GM23338 (cell line): ENCODE measurements around the gene C6orf136. TPM values are rescaled to one million over a fixed set of nuclear protein-coding genes. Genes with fewer than 3 reads are reported as not detected.

Experiments
- ATAC-seq: fragments of 200-7000 bp; cut with Tn5 transposase; 3 replicates; pipeline ENCODE4 v1.9.1; 2020
- DNase-seq: peaks from one replicate; pipeline ENCODE4 v3.0.0-alpha.2; 2015; ENCODE audit warnings: low spot score
- H2AFZ ChIP-seq: fragments of 200-600 bp; sonication (generic); 2 replicates; pipeline ENCODE4 v1.8.0; 2016; ENCODE audit warnings: antibody characterized with exemption, mild to moderate bottlenecking, moderate library complexity
- H3F3A ChIP-seq: fragments of 200-600 bp; sonication (generic); replicated peaks from 2 replicates; pipeline ENCODE4 v1.8.0; 2017; ENCODE audit warnings: antibody characterized with exemption, mixed run types, low read depth
- H3K27ac ChIP-seq: fragments of 200-600 bp; sonication (generic); 2 replicates; pipeline ENCODE4 v1.6.1; 2016; ENCODE audit warnings: low read depth
- H3K27me3 ChIP-seq: fragments of 200-600 bp; sonication (generic); 2 replicates; pipeline ENCODE4 v1.8.0; 2016; ENCODE audit warnings: mild to moderate bottlenecking, mixed run types, moderate library complexity; ENCODE audit not compliant: insufficient read depth
- H3K36me3 ChIP-seq: fragments of 200-600 bp; sonication (generic); 2 replicates; pipeline ENCODE4 v1.8.0; 2016; ENCODE audit warnings: mild to moderate bottlenecking; ENCODE audit not compliant: insufficient read depth
- H3K4me1 ChIP-seq: fragments of 200-600 bp; sonication (generic); 2 replicates; pipeline ENCODE4 v1.8.0; 2016; ENCODE audit warnings: mild to moderate bottlenecking, moderate library complexity; ENCODE audit not compliant: insufficient read depth
- H3K4me2 ChIP-seq: fragments of 200-600 bp; sonication (generic); 2 replicates; pipeline ENCODE4 v1.7.1; 2017; ENCODE audit warnings: mixed run types
- H3K4me3 ChIP-seq: fragments of 200-600 bp; sonication (generic); 2 replicates; pipeline ENCODE4 v1.6.1; 2016; ENCODE audit warnings: mixed run types
- H3K79me2 ChIP-seq: fragments of 200-600 bp; sonication (generic); replicated peaks from 2 replicates; pipeline ENCODE4 v1.8.0; 2017; ENCODE audit warnings: mild to moderate bottlenecking; ENCODE audit not compliant: insufficient read depth
- H3K9me2 ChIP-seq: fragments of 200-600 bp; sonication (generic); 2 replicates; pipeline ENCODE4 v1.8.0; 2017; ENCODE audit not compliant: insufficient read depth
- H4K20me1 ChIP-seq: fragments of 200-600 bp; sonication (generic); replicated peaks from 2 replicates; pipeline ENCODE4 v1.8.0; 2017; ENCODE audit warnings: mild to moderate bottlenecking; ENCODE audit not compliant: insufficient read depth
- H3K27ac Mint-ChIP-seq: 2 replicates; pipeline ENCODE4 v1.8.0; 2020; ENCODE audit warnings: inconsistent platforms, mild to moderate bottlenecking, moderate library complexity, mixed read lengths
- H3K27me3 Mint-ChIP-seq: 3 replicates; pipeline ENCODE4 v1.8.0; 2022; ENCODE audit warnings: low read depth, mild to moderate bottlenecking, moderate library complexity, mixed read lengths, inconsistent platforms; ENCODE audit not compliant: insufficient read depth, poor library complexity
- H3K36me3 Mint-ChIP-seq: 3 replicates; pipeline ENCODE4 v1.8.0; 2021; ENCODE audit warnings: low read depth, mild to moderate bottlenecking, inconsistent platforms, moderate library complexity, mixed read lengths
- H3K4me1 Mint-ChIP-seq: 3 replicates; pipeline ENCODE4 v1.8.0; 2020; ENCODE audit warnings: mild to moderate bottlenecking, inconsistent platforms, mixed read lengths
- H3K4me3 Mint-ChIP-seq: 3 replicates; pipeline ENCODE4 v1.8.0; 2021; ENCODE audit warnings: moderate library complexity, mild to moderate bottlenecking, inconsistent platforms, mixed read lengths
- H3K9me3 Mint-ChIP-seq: 3 replicates; pipeline ENCODE4 v1.8.0; 2020; ENCODE audit warnings: moderate library complexity, mild to moderate bottlenecking, inconsistent platforms, mixed read lengths
- CREB1 ChIP-seq: fragments of 250-450 bp; sonication (Bioruptor Pico); IDR thresholded peaks from 2 replicates; pipeline ENCODE4 v1.5.0; 2020; ENCODE audit warnings: low read depth, mild to moderate bottlenecking, moderate library complexity
- CTCF ChIP-seq, 2 experiments: fragments of 200-600 bp in 1 of 2; sonication (generic) in 1 of 2; conservative IDR thresholded peaks; 2 replicates each; pipeline versions ENCODE4 v1.5.1 to v1.6.1; 2016 to 2017; ENCODE audit warnings: antibody characterized with exemption in 2 of 2, low read depth in 2 of 2, mild to moderate bottlenecking in 2 of 2, moderate library complexity in 1 of 2
- JUNB ChIP-seq: IDR thresholded peaks from one replicate; pipeline ENCODE4 v1.6.1; 2016; ENCODE audit warnings: antibody characterized with exemption; ENCODE audit not compliant: unreplicated experiment
- NANOG ChIP-seq: IDR thresholded peaks from 2 replicates; pipeline ENCODE4 v1.6.1; 2016; ENCODE audit warnings: antibody characterized with exemption, borderline replicate concordance
- POLR2AphosphoS5 ChIP-seq: IDR thresholded peaks from 2 replicates; pipeline ENCODE4 v1.6.1; 2016; ENCODE audit warnings: antibody characterized with exemption, low read depth
- REST ChIP-seq: IDR thresholded peaks from one replicate; pipeline ENCODE4 v1.6.1; 2018; ENCODE audit warnings: antibody characterized with exemption; ENCODE audit not compliant: unreplicated experiment
- STAT1 ChIP-seq: IDR thresholded peaks from one replicate; pipeline ENCODE4 v1.6.1; 2016; ENCODE audit warnings: antibody characterized with exemption; ENCODE audit not compliant: unreplicated experiment
- ZNF114 ChIP-seq: fragments of 250-450 bp; sonication (Bioruptor Pico); IDR thresholded peaks from 2 replicates; pipeline ENCODE4 v1.5.0; 2020; ENCODE audit warnings: mild to moderate bottlenecking, moderate library complexity
- ZNF331 ChIP-seq: fragments of 250-450 bp; sonication (Bioruptor Pico); IDR thresholded peaks from 2 replicates; pipeline ENCODE4 v1.5.0; 2020; ENCODE audit warnings: low read depth, mild to moderate bottlenecking, moderate library complexity
- ZNF462 ChIP-seq: fragments of 250-450 bp; sonication (Bioruptor Pico); IDR thresholded peaks from 2 replicates; pipeline ENCODE4 v1.5.0; 2020; ENCODE audit warnings: mild to moderate bottlenecking, moderate library complexity
- polyA plus RNA-seq: library from polyadenylated mRNA; unstranded; fragments of >200 nt; fragmentation: Nextera tagmentation; extraction: Ambion mirVana; gene quantifications from 2 replicates; pipeline ENCODE4 v1.2.1, GENCODE V29; 2016
- total RNA-seq: library from RNA; depleted of rRNA; stranded (reverse); fragments of >200 nt; shearing (Covaris generic); gene quantifications from 2 replicates; pipeline ENCODE4 v1.2.3, GENCODE V29; 2014

C6orf136 gene
- total and polyA plus RNA-seq, 2 experiments from 2014 or later: 12.5 to 27.5 TPM

- H3K36me3 ChIP-seq: peaks cover 25% of the 10 kb centered on the region
- H4K20me1 ChIP-seq: peaks cover 3% of the 10 kb centered on the region; the same call in 1 of the 2 replicates
- H3K4me1 ChIP-seq: no peaks in the 10 kb centered on the region
- no peaks in the 10 kb centered on the region for H3K4me1 Mint-ChIP-seq
- H3K4me2 ChIP-seq: no peak overlapping the region
- DNase-seq (no peak), ATAC-seq (no peak)
- H3K9me2 ChIP-seq: no peaks in the 10 kb centered on the region
- no peaks in the 10 kb centered on the region for H3K27me3 ChIP-seq
- no peak overlapping the region for H2AFZ ChIP-seq
- H3K9me3 Mint-ChIP-seq: no peaks in the 10 kb centered on the region
- no peak overlapping the region for H3K27ac Mint-ChIP-seq
- H3K79me2 ChIP-seq: no peaks in the 10 kb centered on the region
- peaks cover 83% of the 10 kb centered on the region for H3K36me3 Mint-ChIP-seq
- H3K27ac ChIP-seq: no peak overlapping the region
- peaks cover 7% of the 10 kb centered on the region; the same call in 1 of the 2 replicates for H3F3A ChIP-seq
- H3K4me3 Mint-ChIP-seq: no peak overlapping the region; the same call in 2 of the 3 replicates
- peaks cover 9% of the 10 kb centered on the region for H3K27me3 Mint-ChIP-seq
- TF ChIP-seq CREB1 (CRISPR knock-in tag) (no peak), NANOG (no peak), JUNB (no peak), CTCF (conservative IDR thresholded peaks at IDR 0.05; ENCODE audit: low read depth in 2 of 2) (no peak), ZNF114 (CRISPR knock-in tag) (no peak), STAT1 (no peak), REST (no peak), ZNF462 (no peak), POLR2AphosphoS5 (no peak), ZNF331 (CRISPR knock-in tag) (no peak)
- no peak overlapping the region for H3K4me3 ChIP-seq
These were observed 8.8 kb downstream of the C6orf136 start for GRCh38 chr6:30655743-30656094.
